OCI-LY1 (cell line): Measurements from ENCODE around the gene ACAD10.
A peak's percentile ranks its signal among the peaks of the same experiment; 100 is the strongest.

Experiments used
- H2AFZ ChIP-seq: fragments of 200-600 bp; sonication (generic), shearing (Covaris generic); 2 replicates; pipeline ENCODE4 v1.6.0; 2014; ENCODE audit warnings: antibody characterized with exemption, mild to moderate bottlenecking, low read length
- H3F3A ChIP-seq: fragments of 200-600 bp; sonication (generic), shearing (Covaris generic); 2 replicates; pipeline ENCODE4 v1.6.0; 2014; ENCODE audit warnings: mild to moderate bottlenecking, antibody characterized with exemption, low read length, moderate library complexity; ENCODE audit not compliant: insufficient read depth
- H3K27ac ChIP-seq: fragments of 200-600 bp; sonication (generic); 2 replicates; pipeline ENCODE4 v1.5.1; 2014; ENCODE audit warnings: low read length, mixed run types, mild to moderate bottlenecking, low read depth; ENCODE audit not compliant: poor library complexity, severe bottlenecking
- H3K27me3 ChIP-seq: fragments of 200-600 bp; sonication (generic); 2 replicates; pipeline ENCODE4 v1.6.0; 2014; ENCODE audit warnings: antibody characterized with exemption, mild to moderate bottlenecking, low read length, moderate library complexity; ENCODE audit not compliant: insufficient read depth
- H3K36me3 ChIP-seq: fragments of 200-600 bp; sonication (generic); 2 replicates; pipeline ENCODE4 v1.6.1; 2014; ENCODE audit warnings: mild to moderate bottlenecking, antibody characterized with exemption, low read length, moderate library complexity, mixed read lengths; ENCODE audit not compliant: insufficient read depth
- H3K4me1 ChIP-seq: fragments of 200-600 bp; sonication (generic); 2 replicates; pipeline ENCODE4 v1.5.1; 2014; ENCODE audit warnings: mild to moderate bottlenecking, low read length, moderate library complexity; ENCODE audit not compliant: insufficient read depth, severe bottlenecking
- H3K4me2 ChIP-seq: fragments of 200-600 bp; sonication (generic), shearing (Covaris generic); 2 replicates; pipeline ENCODE4 v1.6.1; 2014; ENCODE audit warnings: low read length
- H3K4me3 ChIP-seq: fragments of 200-600 bp; sonication (generic); 2 replicates; pipeline ENCODE4 v1.5.1; 2014; ENCODE audit warnings: low read length, low read depth, mild to moderate bottlenecking, mixed read lengths; ENCODE audit not compliant: poor library complexity, severe bottlenecking
- H3K79me2 ChIP-seq: fragments of 200-600 bp; shearing (Covaris generic); 2 replicates; pipeline ENCODE4 v1.6.1; 2016; ENCODE audit warnings: mixed run types, low read length, mixed read lengths; ENCODE audit not compliant: insufficient read depth
- H3K9ac ChIP-seq: fragments of 200-600 bp; sonication (generic), shearing (Covaris generic); 2 replicates; pipeline ENCODE4 v1.6.1; 2014; ENCODE audit warnings: mild to moderate bottlenecking, low read length, mixed read lengths
- H3K9me2 ChIP-seq: fragments of 200-600 bp; sonication (generic), shearing (Covaris generic); 2 replicates; pipeline ENCODE4 v1.6.1; 2014; ENCODE audit warnings: low read depth, mild to moderate bottlenecking, low read length, mixed read lengths
- H3K9me3 ChIP-seq: fragments of 200-600 bp; shearing (Covaris generic); 2 replicates; pipeline ENCODE4 v1.6.1; 2014; ENCODE audit warnings: low read length, mixed read lengths
- H4K20me1 ChIP-seq: fragments of 200-600 bp; sonication (generic), shearing (Covaris generic); 2 replicates; pipeline ENCODE4 v1.6.0; 2016; ENCODE audit warnings: mild to moderate bottlenecking, low read length; ENCODE audit not compliant: insufficient read depth
- EZH2 ChIP-seq: fragments of 200-600 bp; sonication (generic), shearing (Covaris generic); IDR thresholded peaks from 2 replicates; pipeline ENCODE4 v1.8.0; 2017; ENCODE audit warnings: borderline replicate concordance, mixed run types, mild to moderate bottlenecking, antibody characterized with exemption, low read length, moderate library complexity, mixed read lengths
- TF ChIP-seq, protein P1 (sequence below): fragments of 200-600 bp; sonication (generic), shearing (Covaris generic); IDR thresholded peaks from 2 replicates; pipeline ENCODE4 v1.5.1; 2017; ENCODE audit warnings: mild to moderate bottlenecking, antibody characterized with exemption, low read length, moderate library complexity, mixed read lengths

Gene ACAD10

DNA sequence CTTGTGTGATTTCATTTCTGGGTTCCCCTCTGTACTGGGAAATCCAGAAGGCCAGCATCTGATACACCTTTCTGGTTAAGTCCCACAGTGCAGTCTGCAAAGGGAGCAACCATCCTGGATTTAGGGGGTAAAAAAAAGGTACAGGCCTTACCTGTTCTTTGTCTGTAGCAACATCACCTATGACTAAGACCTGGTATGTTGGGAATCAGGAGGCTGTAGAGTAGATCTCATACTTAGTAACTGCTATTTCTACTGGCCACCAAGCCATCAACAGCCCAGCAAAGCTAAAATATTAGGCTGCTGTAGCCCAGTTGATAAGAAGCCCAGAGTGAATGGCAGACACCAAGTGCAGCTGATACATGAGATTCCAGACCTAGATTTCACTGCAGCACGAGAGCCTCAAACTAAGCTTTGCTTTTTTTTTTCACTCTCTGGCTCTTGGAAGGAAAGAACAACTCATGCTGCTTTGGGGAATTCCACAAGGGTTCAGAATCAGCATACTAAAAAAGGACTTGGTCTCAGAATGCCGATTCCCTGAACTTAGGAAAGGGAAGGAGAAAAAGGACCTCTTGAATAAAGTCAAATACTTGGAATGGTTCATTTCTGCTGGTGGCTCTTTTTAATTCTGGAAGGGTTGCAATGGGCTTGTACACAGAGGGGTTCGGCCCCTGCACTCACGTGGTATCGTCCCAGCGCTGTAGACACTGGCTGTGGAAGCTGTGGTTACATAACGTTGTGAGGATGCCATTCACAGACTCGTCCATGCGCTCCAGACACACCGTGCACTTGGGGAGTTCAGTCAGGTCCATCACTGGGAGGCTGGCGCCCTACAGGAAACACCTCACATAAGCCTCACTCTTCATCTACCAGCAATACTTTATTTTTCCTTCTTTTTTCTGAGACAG lies 20.6 kb upstream of the ACAD10 start:
- no peak overlapping the region for H3K27ac ChIP-seq
- no peaks in the 10 kb centered on the region for H3K27me3 ChIP-seq
- no peaks in the 10 kb centered on the region for H3K9me3 ChIP-seq
- H3K4me3 ChIP-seq: no peak overlapping the region
- no peaks in the 10 kb centered on the region for H3K9me2 ChIP-seq
- no peak overlapping the region for H2AFZ ChIP-seq
- H3K4me1 ChIP-seq: no peaks in the 10 kb centered on the region
- no peak for TF ChIP-seq EZH2
- TF ChIP-seq, protein P1, sequence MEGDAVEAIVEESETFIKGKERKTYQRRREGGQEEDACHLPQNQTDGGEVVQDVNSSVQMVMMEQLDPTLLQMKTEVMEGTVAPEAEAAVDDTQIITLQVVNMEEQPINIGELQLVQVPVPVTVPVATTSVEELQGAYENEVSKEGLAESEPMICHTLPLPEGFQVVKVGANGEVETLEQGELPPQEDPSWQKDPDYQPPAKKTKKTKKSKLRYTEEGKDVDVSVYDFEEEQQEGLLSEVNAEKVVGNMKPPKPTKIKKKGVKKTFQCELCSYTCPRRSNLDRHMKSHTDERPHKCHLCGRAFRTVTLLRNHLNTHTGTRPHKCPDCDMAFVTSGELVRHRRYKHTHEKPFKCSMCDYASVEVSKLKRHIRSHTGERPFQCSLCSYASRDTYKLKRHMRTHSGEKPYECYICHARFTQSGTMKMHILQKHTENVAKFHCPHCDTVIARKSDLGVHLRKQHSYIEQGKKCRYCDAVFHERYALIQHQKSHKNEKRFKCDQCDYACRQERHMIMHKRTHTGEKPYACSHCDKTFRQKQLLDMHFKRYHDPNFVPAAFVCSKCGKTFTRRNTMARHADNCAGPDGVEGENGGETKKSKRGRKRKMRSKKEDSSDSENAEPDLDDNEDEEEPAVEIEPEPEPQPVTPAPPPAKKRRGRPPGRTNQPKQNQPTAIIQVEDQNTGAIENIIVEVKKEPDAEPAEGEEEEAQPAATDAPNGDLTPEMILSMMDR: no peak
- H3K79me2 ChIP-seq: no peaks in the 10 kb centered on the region
- no peaks in the 10 kb centered on the region for H3F3A ChIP-seq
- H3K36me3 ChIP-seq: peaks cover 8% of the 10 kb centered on the region
- no peak overlapping the region for H3K4me2 ChIP-seq
- H3K9ac ChIP-seq: no peak overlapping the region
- H4K20me1 ChIP-seq: no peaks in the 10 kb centered on the region

DNA sequence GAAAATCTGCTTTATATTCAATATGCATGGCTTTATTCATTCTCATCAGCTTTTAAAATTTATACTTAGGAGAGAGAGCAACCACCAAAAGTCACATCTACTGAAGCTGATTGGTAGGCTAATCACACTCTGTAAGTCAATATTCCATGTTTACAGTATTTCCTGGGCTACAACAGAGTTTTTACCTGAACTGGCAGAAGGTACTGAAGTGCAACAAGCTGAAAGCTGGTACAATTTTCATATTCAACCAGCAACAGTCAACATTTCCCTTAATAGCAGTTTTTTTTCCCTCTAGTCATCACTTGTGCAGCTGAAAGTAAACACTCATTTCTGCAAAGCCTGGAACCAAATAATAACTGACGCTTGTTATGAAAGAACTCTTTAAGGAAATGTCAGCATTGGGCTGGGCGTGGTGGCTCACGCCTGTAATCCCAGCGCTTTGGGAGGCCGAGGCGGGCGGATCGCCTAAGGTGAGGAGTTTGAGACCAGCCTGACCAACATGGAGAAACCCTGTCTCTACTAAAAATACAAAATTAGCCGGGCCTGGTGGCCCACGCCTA lies 13.0 kb upstream of the ACAD10 start:
- no peaks in the 10 kb centered on the region for H3K27me3 ChIP-seq
- peaks cover 34% of the 10 kb centered on the region for H3K36me3 ChIP-seq
- H3F3A ChIP-seq: no peaks in the 10 kb centered on the region
- no peak overlapping the region for H2AFZ ChIP-seq
- H3K9me2 ChIP-seq: no peaks in the 10 kb centered on the region
- no peaks in the 10 kb centered on the region for H3K4me1 ChIP-seq
- no peak overlapping the region for H3K4me2 ChIP-seq
- H4K20me1 ChIP-seq: no peaks in the 10 kb centered on the region
- no peak overlapping the region for H3K9ac ChIP-seq
- H3K4me3 ChIP-seq: no peak overlapping the region
- no peaks in the 10 kb centered on the region for H3K79me2 ChIP-seq
- TF ChIP-seq, protein P1: no peak
- TF ChIP-seq EZH2: no peak
- no peak overlapping the region for H3K27ac ChIP-seq
- H3K9me3 ChIP-seq: no peaks in the 10 kb centered on the region

DNA sequence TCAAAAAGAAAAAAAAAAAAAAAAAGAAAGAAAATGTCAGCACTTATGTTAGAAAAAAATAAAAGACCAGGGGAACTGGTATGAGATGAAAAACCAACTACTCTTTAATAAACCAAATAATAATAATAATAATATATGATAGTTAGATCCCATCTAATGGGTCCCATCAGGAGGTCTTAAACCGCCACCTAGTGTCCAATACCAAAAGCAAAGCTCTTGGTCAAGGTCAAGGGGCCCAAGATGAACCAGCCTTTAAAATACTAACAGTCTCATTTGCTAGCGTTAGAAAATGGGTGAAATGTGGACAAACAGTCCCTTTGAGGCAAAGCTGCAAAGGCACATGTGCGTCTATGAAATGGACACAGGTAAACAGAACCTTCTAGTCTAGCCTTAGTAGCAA lies 12.3 kb upstream of the ACAD10 start:
- H3K79me2 ChIP-seq: no peaks in the 10 kb centered on the region
- no peak overlapping the region for H2AFZ ChIP-seq
- H3K27me3 ChIP-seq: no peaks in the 10 kb centered on the region
- H3K9me2 ChIP-seq: no peaks in the 10 kb centered on the region
- no peaks in the 10 kb centered on the region for H4K20me1 ChIP-seq
- no peak overlapping the region for H3K9ac ChIP-seq
- TF ChIP-seq, protein P1: peak; percentile 22; the same call in 1 of the 2 replicates
- no peak for TF ChIP-seq EZH2
- no peak overlapping the region for H3K27ac ChIP-seq
- H3K9me3 ChIP-seq: no peaks in the 10 kb centered on the region
- no peaks in the 10 kb centered on the region for H3F3A ChIP-seq
- H3K4me1 ChIP-seq: no peaks in the 10 kb centered on the region
- H3K36me3 ChIP-seq: peaks cover 34% of the 10 kb centered on the region; the same call in 1 of the 2 replicates
- H3K4me3 ChIP-seq: no peak overlapping the region
- H3K4me2 ChIP-seq: no peak overlapping the region
